Measurements from ENCODE around the gene TTLL6.
A peak's percentile ranks its signal among the peaks of the same experiment; 100 is the strongest.

The TTLL6 gene

DNA sequence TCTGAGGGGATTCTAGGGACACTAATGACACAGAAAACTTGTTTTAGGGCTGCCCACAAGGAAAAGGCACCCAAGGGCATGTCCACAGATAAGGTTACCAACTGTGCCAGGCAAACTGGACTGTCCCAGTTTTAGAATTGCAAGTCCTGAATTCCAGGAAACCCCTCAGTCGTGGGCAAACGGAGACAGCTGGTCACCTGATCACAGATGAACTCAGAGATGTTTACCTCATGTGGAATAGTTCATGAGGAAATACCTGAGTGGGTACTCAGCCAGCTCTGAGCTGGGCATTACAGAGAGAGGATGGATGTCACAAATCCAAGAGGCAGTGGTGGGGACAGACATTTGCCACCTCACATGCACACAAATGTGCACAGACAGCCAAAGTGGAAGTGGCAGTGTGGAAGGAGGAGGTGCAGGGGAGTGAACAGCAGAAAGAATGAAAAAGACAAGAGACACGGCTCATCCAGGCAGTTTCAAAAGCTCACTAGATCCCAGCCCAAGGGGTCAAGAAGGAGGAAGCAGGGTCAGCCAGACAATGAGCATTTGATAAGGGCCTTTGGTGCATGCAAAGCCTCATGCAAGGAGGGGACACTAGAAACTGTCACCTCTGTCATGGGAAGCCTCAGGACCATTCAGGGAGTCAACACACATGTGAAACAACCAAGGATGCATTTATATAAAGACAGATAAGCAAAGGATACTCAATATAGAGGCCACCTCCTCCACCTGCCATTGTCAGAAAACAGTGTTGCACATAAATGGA lies 24.8 kb downstream of the TTLL6 start:
- peaks cover 5% of the 10 kb centered on the region for H3K27me3 ChIP-seq (replicated peaks)
- no peaks in the 10 kb centered on the region for H3K36me3 ChIP-seq (replicated peaks)
- no peak overlapping the region for H3K27ac ChIP-seq
- H3K4me3 ChIP-seq (ENCODE audit: low read depth, low read length): no peak overlapping the region
- in situ Hi-C loops (cut with HindIII; ENCODE audit: low pct_ligation_motif_present, low sequenced_read_pairs): no loop called here
- TF ChIP-seq, protein P1, sequence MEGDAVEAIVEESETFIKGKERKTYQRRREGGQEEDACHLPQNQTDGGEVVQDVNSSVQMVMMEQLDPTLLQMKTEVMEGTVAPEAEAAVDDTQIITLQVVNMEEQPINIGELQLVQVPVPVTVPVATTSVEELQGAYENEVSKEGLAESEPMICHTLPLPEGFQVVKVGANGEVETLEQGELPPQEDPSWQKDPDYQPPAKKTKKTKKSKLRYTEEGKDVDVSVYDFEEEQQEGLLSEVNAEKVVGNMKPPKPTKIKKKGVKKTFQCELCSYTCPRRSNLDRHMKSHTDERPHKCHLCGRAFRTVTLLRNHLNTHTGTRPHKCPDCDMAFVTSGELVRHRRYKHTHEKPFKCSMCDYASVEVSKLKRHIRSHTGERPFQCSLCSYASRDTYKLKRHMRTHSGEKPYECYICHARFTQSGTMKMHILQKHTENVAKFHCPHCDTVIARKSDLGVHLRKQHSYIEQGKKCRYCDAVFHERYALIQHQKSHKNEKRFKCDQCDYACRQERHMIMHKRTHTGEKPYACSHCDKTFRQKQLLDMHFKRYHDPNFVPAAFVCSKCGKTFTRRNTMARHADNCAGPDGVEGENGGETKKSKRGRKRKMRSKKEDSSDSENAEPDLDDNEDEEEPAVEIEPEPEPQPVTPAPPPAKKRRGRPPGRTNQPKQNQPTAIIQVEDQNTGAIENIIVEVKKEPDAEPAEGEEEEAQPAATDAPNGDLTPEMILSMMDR (IDR thresholded peaks at IDR 0.05; ENCODE audit: low read depth, low read length, missing control alignments): no peak
- DNase-seq: no peak

DNA sequence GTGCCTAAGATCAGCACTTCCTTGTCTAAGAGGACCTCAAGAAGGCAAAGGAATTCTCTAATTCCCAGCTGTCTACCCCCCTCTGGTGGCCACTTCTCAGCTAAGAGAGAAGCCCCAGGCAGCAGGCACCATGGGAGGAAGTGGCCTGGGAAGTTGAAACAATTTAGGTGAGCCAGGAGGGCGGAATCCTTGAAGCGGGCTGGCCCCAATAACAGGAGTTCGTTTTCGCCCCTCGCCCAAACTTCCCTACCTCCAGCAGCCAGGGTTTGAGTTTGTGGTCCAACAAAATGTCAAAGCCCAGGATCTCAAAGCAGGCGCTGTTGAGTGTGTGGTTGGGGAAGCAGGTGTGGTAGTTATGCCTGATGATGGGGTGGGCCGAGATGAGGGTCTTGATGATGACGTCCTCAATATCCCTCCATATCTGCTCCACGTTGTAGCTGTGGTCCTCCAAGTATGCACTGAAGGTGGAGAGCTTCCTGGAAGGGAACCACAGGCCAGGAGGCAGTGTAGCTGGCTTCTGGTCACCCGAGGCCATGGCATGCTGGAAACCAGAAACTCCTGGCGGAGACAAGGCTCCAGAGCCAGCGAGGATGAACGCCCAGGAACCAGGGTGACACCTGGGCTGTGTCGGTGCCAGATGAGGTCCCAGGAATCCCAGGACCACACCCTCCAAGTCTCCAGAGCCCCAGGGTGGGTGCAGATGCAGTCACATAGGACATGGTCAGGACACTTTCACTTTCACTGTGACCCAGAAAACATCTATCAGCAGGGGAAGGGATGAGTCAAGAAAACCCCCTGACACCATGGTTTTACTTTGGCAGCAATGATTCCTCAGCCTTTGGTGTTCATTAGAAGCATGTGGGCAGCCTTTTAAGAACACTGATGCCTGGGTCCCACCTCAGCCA lies 25.6 kb downstream of the TTLL6 start:
- Histone ChIP-seq H3K36me3 (replicated peaks) (no peaks in the 10 kb centered on the region), H3K27me3 (replicated peaks) (peaks cover 8% of the 10 kb centered on the region), H3K4me3 (ENCODE audit: low read depth, low read length) (no peak overlapping the region), H3K27ac (no peak overlapping the region)
- DNase-seq: peak; percentile 73
- TF ChIP-seq, protein P1 (IDR thresholded peaks at IDR 0.05; ENCODE audit: low read depth, low read length, missing control alignments): peak; percentile 91
- in situ Hi-C loops (cut with HindIII; ENCODE audit: low pct_ligation_motif_present, low sequenced_read_pairs): no loop called here

GRCh38 chr17:48790607-48791127 lies 26.4 kb downstream of the TTLL6 start:
- Histone ChIP-seq H3K27ac (no peak overlapping the region), H3K36me3 (replicated peaks) (no peaks in the 10 kb centered on the region), H3K4me3 (ENCODE audit: low read depth, low read length) (no peak overlapping the region), H3K27me3 (replicated peaks) (peaks cover 8% of the 10 kb centered on the region)
- TF ChIP-seq, protein P1 (IDR thresholded peaks at IDR 0.05; ENCODE audit: low read depth, low read length, missing control alignments): no peak
- in situ Hi-C loops (cut with HindIII; ENCODE audit: low pct_ligation_motif_present, low sequenced_read_pairs): no loop called here
- no peak for DNase-seq

DNA sequence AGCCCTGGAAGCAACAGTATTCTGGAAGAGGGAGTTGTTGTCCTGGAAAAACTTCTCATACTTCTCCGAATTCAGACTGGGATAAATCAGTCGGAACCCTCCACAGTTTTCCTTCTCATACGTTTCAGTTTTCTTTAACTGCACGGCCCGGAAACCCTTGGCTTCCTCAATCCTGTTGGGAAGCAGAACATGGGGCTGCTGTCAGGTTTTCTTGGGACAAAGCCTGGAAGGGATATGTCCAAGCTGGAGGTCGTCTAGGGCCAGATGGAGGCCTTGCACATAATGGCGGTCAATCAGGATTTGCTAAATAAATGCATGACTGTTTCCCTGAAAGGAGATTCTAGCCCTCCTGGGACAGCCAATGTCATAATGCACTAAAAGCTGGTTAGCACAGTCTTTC lies 29.2 kb downstream of the TTLL6 start:
- Histone ChIP-seq H3K4me3 (ENCODE audit: low read depth, low read length) (no peak overlapping the region), H3K36me3 (replicated peaks) (no peaks in the 10 kb centered on the region), H3K27ac (no peak overlapping the region), H3K27me3 (replicated peaks) (peaks cover 8% of the 10 kb centered on the region)
- in situ Hi-C loops (cut with HindIII; ENCODE audit: low pct_ligation_motif_present, low sequenced_read_pairs): no loop called here
- no peak for DNase-seq
- TF ChIP-seq, protein P1 (IDR thresholded peaks at IDR 0.05; ENCODE audit: low read depth, low read length, missing control alignments): no peak

DNA sequence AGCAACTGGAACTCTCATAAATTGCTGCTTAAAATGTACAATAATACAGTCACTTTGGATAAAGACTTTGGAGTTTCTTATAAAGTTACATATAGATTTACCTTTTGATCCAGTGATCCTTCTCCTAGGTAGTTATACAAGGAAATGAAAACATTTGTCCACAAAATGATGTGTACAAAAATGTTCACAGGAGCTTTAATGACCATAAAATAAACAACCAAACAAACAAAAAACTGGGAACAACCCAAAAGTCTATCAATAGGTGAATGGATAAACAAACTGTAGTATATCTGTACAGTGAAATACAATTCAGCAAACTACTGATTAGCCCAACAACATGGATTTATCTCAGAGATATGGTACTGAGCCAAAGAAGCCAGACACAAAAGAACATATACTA lies 37.6 kb downstream of the TTLL6 start:
- Histone ChIP-seq H3K4me3 (ENCODE audit: low read depth, low read length) (no peak overlapping the region), H3K27ac (no peak overlapping the region), H3K27me3 (replicated peaks) (no peaks in the 10 kb centered on the region), H3K36me3 (replicated peaks) (no peaks in the 10 kb centered on the region)
- no peak for DNase-seq
- in situ Hi-C loops (cut with HindIII; ENCODE audit: low pct_ligation_motif_present, low sequenced_read_pairs): no loop called here
- TF ChIP-seq, protein P1 (IDR thresholded peaks at IDR 0.05; ENCODE audit: low read depth, low read length, missing control alignments): no peak

Measured in brain microvascular endothelial cell (primary cell).